HepG2 (cell line): Measurements from ENCODE around the gene ZNF683.

Source experiments
- POLR2A ChIP-seq, 2 experiments: IDR thresholded peaks; 2 replicates each; pipeline ENCODE4 v1.6.1; 2011; ENCODE audit warnings: low read depth in 2 of 2, low read length in 2 of 2, mild to moderate bottlenecking in 1 of 2, moderate library complexity in 1 of 2; ENCODE audit not compliant: insufficient read depth in 1 of 2
- TRIM24 ChIP-seq: sonication (generic); formaldehyde crosslinking; IDR thresholded peaks from 2 replicates; pipeline ENCODE4 v1.8.0; 2022; ENCODE audit warnings: mild to moderate bottlenecking, missing genetic modification reagents
- ZFAT ChIP-seq: sonication (generic); formaldehyde crosslinking; conservative IDR thresholded peaks from 2 replicates; pipeline ENCODE4 v1.8.1; 2023; ENCODE audit warnings: missing genetic modification reagents, inconsistent platforms
- TF ChIP-seq, protein P1 (sequence below): sonication (generic); formaldehyde crosslinking; IDR thresholded peaks from 2 replicates; pipeline ENCODE4 v1.8.0; 2022; ENCODE audit warnings: mild to moderate bottlenecking, missing genetic modification reagents
- TF ChIP-seq, protein P2 (sequence below): sonication (generic); formaldehyde crosslinking; IDR thresholded peaks from 2 replicates; pipeline ENCODE4 v1.5.0; 2020; ENCODE audit warnings: mild to moderate bottlenecking, missing genetic modification reagents, moderate library complexity

DNA sequence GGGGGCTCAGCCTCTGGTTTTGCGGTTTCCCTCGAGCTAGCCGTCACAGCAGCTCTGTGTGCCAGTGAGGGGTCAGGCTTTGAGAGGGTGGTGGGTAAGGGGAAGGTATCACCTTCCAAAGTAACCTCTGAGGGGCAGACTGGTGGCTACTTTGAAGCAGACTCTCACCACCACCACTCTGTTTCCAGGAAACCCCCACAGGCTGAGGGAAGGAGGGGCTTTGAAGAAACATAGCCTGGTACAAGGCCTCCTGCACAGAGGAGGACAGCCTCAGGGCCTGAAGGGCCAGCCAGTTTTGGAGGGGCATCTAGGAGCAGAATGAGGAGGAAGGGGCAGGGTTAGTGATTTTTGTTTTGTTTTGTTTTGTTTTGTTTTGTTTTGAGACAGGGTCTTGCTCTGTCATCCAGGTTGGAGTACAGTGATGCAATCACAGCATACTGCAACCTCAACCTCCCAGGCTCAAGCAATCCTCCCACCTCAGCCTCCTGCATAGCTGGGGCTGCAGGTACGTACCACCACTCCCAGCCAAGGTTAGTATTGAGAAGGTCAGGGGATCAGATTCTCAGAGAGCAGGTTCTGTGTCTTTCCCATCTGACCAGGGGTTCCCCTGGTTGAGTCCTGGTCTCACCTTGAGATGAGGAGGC lies 17.2 kb upstream of the ZNF683 start:
- TF ChIP-seq, protein P1, sequence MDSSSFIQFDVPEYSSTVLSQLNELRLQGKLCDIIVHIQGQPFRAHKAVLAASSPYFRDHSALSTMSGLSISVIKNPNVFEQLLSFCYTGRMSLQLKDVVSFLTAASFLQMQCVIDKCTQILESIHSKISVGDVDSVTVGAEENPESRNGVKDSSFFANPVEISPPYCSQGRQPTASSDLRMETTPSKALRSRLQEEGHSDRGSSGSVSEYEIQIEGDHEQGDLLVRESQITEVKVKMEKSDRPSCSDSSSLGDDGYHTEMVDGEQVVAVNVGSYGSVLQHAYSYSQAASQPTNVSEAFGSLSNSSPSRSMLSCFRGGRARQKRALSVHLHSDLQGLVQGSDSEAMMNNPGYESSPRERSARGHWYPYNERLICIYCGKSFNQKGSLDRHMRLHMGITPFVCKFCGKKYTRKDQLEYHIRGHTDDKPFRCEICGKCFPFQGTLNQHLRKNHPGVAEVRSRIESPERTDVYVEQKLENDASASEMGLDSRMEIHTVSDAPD (CRISPR knock-in tag): no peak
- TF ChIP-seq POLR2A (IDR thresholded peaks at IDR 0.05; ENCODE audit: insufficient read depth in 1 of 2, low read depth in 2 of 2, low read length in 2 of 2) (no peak), TRIM24 (no peak), ZFAT (no peak)
- TF ChIP-seq, protein P2, sequence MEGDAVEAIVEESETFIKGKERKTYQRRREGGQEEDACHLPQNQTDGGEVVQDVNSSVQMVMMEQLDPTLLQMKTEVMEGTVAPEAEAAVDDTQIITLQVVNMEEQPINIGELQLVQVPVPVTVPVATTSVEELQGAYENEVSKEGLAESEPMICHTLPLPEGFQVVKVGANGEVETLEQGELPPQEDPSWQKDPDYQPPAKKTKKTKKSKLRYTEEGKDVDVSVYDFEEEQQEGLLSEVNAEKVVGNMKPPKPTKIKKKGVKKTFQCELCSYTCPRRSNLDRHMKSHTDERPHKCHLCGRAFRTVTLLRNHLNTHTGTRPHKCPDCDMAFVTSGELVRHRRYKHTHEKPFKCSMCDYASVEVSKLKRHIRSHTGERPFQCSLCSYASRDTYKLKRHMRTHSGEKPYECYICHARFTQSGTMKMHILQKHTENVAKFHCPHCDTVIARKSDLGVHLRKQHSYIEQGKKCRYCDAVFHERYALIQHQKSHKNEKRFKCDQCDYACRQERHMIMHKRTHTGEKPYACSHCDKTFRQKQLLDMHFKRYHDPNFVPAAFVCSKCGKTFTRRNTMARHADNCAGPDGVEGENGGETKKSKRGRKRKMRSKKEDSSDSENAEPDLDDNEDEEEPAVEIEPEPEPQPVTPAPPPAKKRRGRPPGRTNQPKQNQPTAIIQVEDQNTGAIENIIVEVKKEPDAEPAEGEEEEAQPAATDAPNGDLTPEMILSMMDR (CRISPR knock-in tag): no peak
